Head of caudate nucleus (tissue), 42 donors: ENCODE results near the gene DNAH11.

Experiments used
- DNase-seq, 42 donors: peaks; one replicate each; pipeline versions ENCODE4 v3.0.0 to v3.0.0-alpha.2; 2020 to 2021; ENCODE audit warnings: mixed read lengths in 7 of 42
- intact Hi-C: fragments of 100-400 bp; cut with DNase I; formaldehyde crosslinking; loops from one replicate; pipeline ENCODE4 v1.15.0; 2022

Gene DNAH11

GRCh38 chr7:21941611-21942141 lies 398.8 kb downstream of the DNAH11 start:
- peak in 3 of 42 donors; percentile 5 to 20 (median 17) for DNase-seq
- intact Hi-C loops, result loop anchor here (5.0 kb wide), 1 partner anchor 514 kb away; the partner anchor contains the start of gene SP4

- intact Hi-C loops, result loop anchor here (5.0 kb wide), 1 partner anchor 516 kb away; the partner anchor contains the start of gene SP4
- DNase-seq, result peak in 35 of 42 donors; percentile 25 to 79 (median 50)
Measured at GRCh38 chr7:21942955-21943354, 400.1 kb downstream of the DNAH11 start.

GRCh38 chr7:21943436-21943835 lies 400.6 kb downstream of the DNAH11 start:
- DNase-seq, result peak in 8 of 42 donors; percentile 13 to 53 (median 26)
- intact Hi-C loops, result loop anchor here (5.0 kb wide), 1 partner anchor 516 kb away; the partner anchor contains the start of gene SP4

GRCh38 chr7:21944616-21945453 lies 402.0 kb downstream of the DNAH11 start:
- DNase-seq, result peak in 31 of 42 donors; percentile 10 to 62 (median 30)
- intact Hi-C loops, result loop anchor here (5.0 kb wide), 1 partner anchor 518 kb away; the partner anchor contains the start of gene SP4

- intact Hi-C loops, result no loop called here
- DNase-seq, result peak; percentile 40 to 90 (median 80)
Measured at GRCh38 chr7:21945454-21946221, 402.8 kb downstream of the DNAH11 start, which contains the start of gene CDCA7L. CDCA7L (minus strand) TSS chr7:21945899; CDS start chr7:21945804, 95 bp downstream.

- DNase-seq, result no peak
- intact Hi-C loops, result no loop called here
Measured at GRCh38 chr7:21946222-21946709, 403.4 kb downstream of the DNAH11 start.

GRCh38 chr7:21947056-21947455 lies 404.2 kb downstream of the DNAH11 start:
- DNase-seq, result no peak
- intact Hi-C loops, result no loop called here

- intact Hi-C loops, result no loop called here
- DNase-seq, result no peak
Measured at GRCh38 chr7:21947946-21948345, 405.1 kb downstream of the DNAH11 start.

GRCh38 chr7:21948364-21948763 lies 405.5 kb downstream of the DNAH11 start:
- intact Hi-C loops, result no loop called here

GRCh38 chr7:21948887-21949540 lies 406.2 kb downstream of the DNAH11 start:
- DNase-seq, result no peak
- intact Hi-C loops, result no loop called here

More at GRCh38 chr7:21948364-21948763, 405.5 kb downstream of the DNAH11 start:
- DNase-seq, result no peak
